Keratinocyte (primary cell): ENCODE data around the gene SLC23A2. TPM values are rescaled to one million over a fixed set of nuclear protein-coding genes. Genes with fewer than 3 reads are reported as not detected.

ENCODE experiments used
- DNase-seq: peaks from one replicate; pipeline ENCODE4 v3.0.0-alpha.2; 2011; ENCODE audit warnings: low read depth, missing footprints, low spot score
- FAIRE-seq: peaks from 2 replicates; lab custom pipeline; 2011; peaks lifted over from hg19 to GRCh38; lab: Jason Lieb, UNC
- H2AFZ ChIP-seq: 2 replicates; pipeline ENCODE4 v1.6.0; 2012; ENCODE audit warnings: low read length, control low read depth, inconsistent platforms; ENCODE audit not compliant: control insufficient read depth
- H3K27ac ChIP-seq: 2 replicates; pipeline ENCODE4 v1.5.1; 2011; ENCODE audit warnings: low read length; ENCODE audit not compliant: control insufficient read depth, insufficient read depth
- H3K27me3 ChIP-seq: 3 replicates; pipeline ENCODE4 v1.6.0; 2011; ENCODE audit warnings: low read length; ENCODE audit not compliant: control insufficient read depth, insufficient read depth; ENCODE audit errors: extremely low read depth
- H3K36me3 ChIP-seq, 2 experiments: 2 replicates in 1 of 2; 3 replicates in 1 of 2; pipeline ENCODE4 v1.5.1; 2011; ENCODE audit warnings: low read length in 2 of 2, mild to moderate bottlenecking in 1 of 2; ENCODE audit not compliant: control insufficient read depth in 2 of 2, insufficient read depth in 2 of 2; ENCODE audit errors: extremely low read depth in 1 of 2
- H3K4me1 ChIP-seq: 3 replicates; pipeline ENCODE4 v1.5.1; 2011; ENCODE audit warnings: low read length; ENCODE audit not compliant: control insufficient read depth, insufficient read depth; ENCODE audit errors: extremely low read depth
- H3K4me2 ChIP-seq: 3 replicates; pipeline ENCODE4 v1.6.0; 2011; ENCODE audit warnings: low read depth, low read length; ENCODE audit not compliant: control insufficient read depth, insufficient read depth; ENCODE audit errors: extremely low read depth
- H3K4me3 ChIP-seq, 3 experiments: fragments of 200-600 bp in 1 of 3; sonication (generic) in 1 of 3; 2 replicates in 2 of 3; 3 replicates in 1 of 3; pipeline ENCODE4 v1.5.1; 2011 to 2016; ENCODE audit warnings: low read length in 3 of 3, mild to moderate bottlenecking in 3 of 3, control low read depth in 2 of 3, inconsistent platforms in 1 of 3, low read depth in 1 of 3, mixed read lengths in 1 of 3, mixed run types in 1 of 3, moderate library complexity in 1 of 3; ENCODE audit not compliant: control insufficient read depth in 2 of 3, insufficient read depth in 2 of 3; ENCODE audit errors: extremely low read depth in 1 of 3
- H3K79me2 ChIP-seq: 2 replicates; pipeline ENCODE4 v1.6.0; 2012; ENCODE audit warnings: low read length; ENCODE audit not compliant: control insufficient read depth, insufficient read depth
- H3K9ac ChIP-seq: 3 replicates; pipeline ENCODE4 v1.6.0; 2011; ENCODE audit warnings: low read length; ENCODE audit not compliant: control insufficient read depth, insufficient read depth; ENCODE audit errors: extremely low read depth
- H3K9me1 ChIP-seq: 3 replicates; pipeline ENCODE4 v1.6.0; 2011; ENCODE audit warnings: low read length; ENCODE audit not compliant: control insufficient read depth, insufficient read depth; ENCODE audit errors: extremely low read depth
- H3K9me3 ChIP-seq: 2 replicates; pipeline ENCODE4 v1.5.1; 2012; ENCODE audit warnings: low read depth, low read length; ENCODE audit not compliant: control insufficient read depth
- H4K20me1 ChIP-seq: 3 replicates; pipeline ENCODE4 v1.6.0; 2011; ENCODE audit warnings: low read length; ENCODE audit not compliant: control insufficient read depth, insufficient read depth; ENCODE audit errors: extremely low read depth
- CTCF ChIP-seq, 3 experiments: IDR thresholded peaks in 1 of 3; conservative IDR thresholded peaks in 1 of 3; optimal IDR thresholded peaks in 1 of 3; 2 replicates in 2 of 3; 3 replicates in 1 of 3; pipeline versions ENCODE3 to v1.5.1; 2011; ENCODE audit warnings: low read length in 3 of 3, mild to moderate bottlenecking in 3 of 3, moderate library complexity in 2 of 3, control low read depth in 1 of 3, inconsistent platforms in 1 of 3; ENCODE audit not compliant: insufficient read depth in 2 of 3; ENCODE audit errors: extremely low read depth in 1 of 3
- EZH2 ChIP-seq: IDR thresholded peaks from one replicate; pipeline ENCODE4 v1.6.1; 2012; ENCODE audit warnings: inconsistent platforms, mild to moderate bottlenecking, low read length, moderate library complexity
- dilution Hi-C: fragments of 300-500 bp; cut with MboI; formaldehyde crosslinking; loops from one replicate; pipeline ENCODE4 v1.7.0; 2020; ENCODE audit warnings: low sequenced_read_pairs; ENCODE audit not compliant: extremely low pct_ligation_motif_present
- polyA plus RNA-seq, 5 experiments: library from polyadenylated mRNA; depleted of rRNA in 3 of 5; stranded (reverse) in 3 of 5; stranded (forward) in 1 of 5; unstranded in 1 of 5; fragments of >200 nt; gene quantifications; 1 replicate in 1 of 5; 2 replicates in 3 of 5; 3 replicates in 1 of 5; pipeline versions ENCODE4 v1.2.1 to v1.2.3, GENCODE V29; 2011 to 2012; ENCODE audit warnings: missing spikeins in 2 of 5, low read depth in 1 of 5, low replicate concordance in 1 of 5

Gene SLC23A2
- polyA plus RNA-seq, 1 donor (not counting 4 experiments of a cell fraction or from before 2014, with no cell fraction given), result 13.4 TPM

GRCh38 chr20:4920655-4921054 lies 80.7 kb downstream of the SLC23A2 start:
- FAIRE-seq, result no peak
- dilution Hi-C loops, result no loop called here
- TF ChIP-seq EZH2 (no peak), CTCF (optimal IDR thresholded peaks at IDR 0.05 in 1 of 3, IDR thresholded peaks at IDR 0.05 in 1 of 3, conservative IDR thresholded peaks at IDR 0.05 in 1 of 3; ENCODE audit: extremely low read depth in 1 of 3, insufficient read depth in 2 of 3, low read length in 3 of 3) (no peak)

GRCh38 chr20:4920131-4920530 lies 81.2 kb downstream of the SLC23A2 start:
- Histone ChIP-seq H3K36me3 (peaks cover 0 to 1% of the 10 kb centered on the region in 2 experiments), H3K4me2 (no peak overlapping the region), H3K4me1 (no peaks in the 10 kb centered on the region), H4K20me1 (peaks cover 2% of the 10 kb centered on the region), H3K9me1 (no peaks in the 10 kb centered on the region), H3K4me3 (no peak overlapping the region), H3K9me3 (no peaks in the 10 kb centered on the region), H3K27ac (no peak overlapping the region), H2AFZ (no peak overlapping the region), H3K79me2 (no peaks in the 10 kb centered on the region), H3K27me3 (no peaks in the 10 kb centered on the region), H3K9ac (no peak overlapping the region)
- DNase-seq (no peak), FAIRE-seq (no peak)
- no peak for TF ChIP-seq EZH2
- TF ChIP-seq CTCF (optimal IDR thresholded peaks at IDR 0.05 in 1 of 3, IDR thresholded peaks at IDR 0.05 in 1 of 3, conservative IDR thresholded peaks at IDR 0.05 in 1 of 3; ENCODE audit: extremely low read depth in 1 of 3, insufficient read depth in 2 of 3, low read length in 3 of 3), result no peak
- dilution Hi-C loops, result no loop called here

More at GRCh38 chr20:4920655-4921054, 80.7 kb downstream of the SLC23A2 start:
- DNase-seq, result no peak
- Histone ChIP-seq H3K9me1 (no peaks in the 10 kb centered on the region), H3K4me3 (no peak overlapping the region), H3K4me2 (no peak overlapping the region), H3K9me3 (no peaks in the 10 kb centered on the region), H3K9ac (no peak overlapping the region), H3K27ac (no peak overlapping the region), H3K27me3 (no peaks in the 10 kb centered on the region), H4K20me1 (peaks cover 2% of the 10 kb centered on the region), H3K4me1 (no peaks in the 10 kb centered on the region), H2AFZ (no peak overlapping the region), H3K79me2 (no peaks in the 10 kb centered on the region), H3K36me3 (peaks cover 0 to 1% of the 10 kb centered on the region in 2 experiments)
